CD4-positive, alpha-beta T cell treated with Interleukin-4 for 4 hours (primary cell): ENCODE measurements around the gene MAZ.

Experiments
- DNase-seq: peaks from one replicate; pipeline ENCODE4 v3.0.0-alpha.2; 2020

MAZ gene

GRCh38 chr16:29858149-29858849 lies 52.0 kb downstream of the MAZ start:
- no peak for DNase-seq

- DNase-seq = no peak
Observed at GRCh38 chr16:29858974-29859373, 52.6 kb downstream of the MAZ start.

- DNase-seq = no peak
Observed at GRCh38 chr16:29860218-29860617, 53.9 kb downstream of the MAZ start.
